Right cardiac atrium (tissue), 5 donors: ENCODE data around the gene NUP35. TPM values are rescaled to one million over a fixed set of nuclear protein-coding genes. Genes with fewer than 3 reads are reported as not detected.

Experiments
- ATAC-seq, 2 donors: fragments of 200-7000 bp; cut with Tn5 transposase; one replicate each; pipeline versions ENCODE4 v1.8.0 to v1.9.1; 2020; ENCODE audit warnings: moderate library complexity in 2 of 2, mild to moderate bottlenecking in 1 of 2
- DNase-seq, 3 donors: peaks; one replicate each; pipeline ENCODE4 v3.0.0-alpha.2; 2020
- H3K27ac ChIP-seq: one replicate; pipeline ENCODE4 v1.5.1; 2013; ENCODE audit warnings: mild to moderate bottlenecking, low read length, control low read depth, moderate library complexity
- H3K27me3 ChIP-seq: one replicate; pipeline ENCODE4 v1.6.1; 2013; ENCODE audit not compliant: control insufficient read depth, insufficient read depth
- H3K4me1 ChIP-seq: one replicate; pipeline ENCODE4 v1.6.1; 2013; ENCODE audit warnings: low read length; ENCODE audit not compliant: control insufficient read depth, insufficient read depth
- H3K4me3 ChIP-seq: one replicate; pipeline ENCODE4 v1.5.1; 2013; ENCODE audit warnings: low read length, control low read depth
- H3K9me3 ChIP-seq: one replicate; pipeline ENCODE4 v1.6.1; 2013; ENCODE audit warnings: low read length; ENCODE audit not compliant: control insufficient read depth
- WGBS: extraction: QIAGEN DNeasy Blood & Tissue Kit; methylation state at CpG from one replicate; pipeline ENCODE4 v1.1.7; 2013; 5-methylcytosine and 5-hydroxymethylcytosine counted together
- intact Hi-C, 4 donors: fragments of 100-400 bp; cut with DNase I; formaldehyde crosslinking; loops; one replicate each; pipeline versions ENCODE4 v1.11.0 to v1.14.0; 2022 to 2023
- polyA plus RNA-seq: library from polyadenylated mRNA; stranded (reverse); fragments of 200-250 nt; gene quantifications from one replicate; pipeline ENCODE4 v1.2.3, GENCODE V29; 2013
- total RNA-seq, 4 donors: library from RNA; stranded (reverse); fragmentation: NEBNext Ultra II Directional; extraction: Animal tissue kit (Norgen Biotek cat#: 25700); gene quantifications; one replicate each; pipeline ENCODE4 v1.2.1, GENCODE V29; 2021
- donor health status: healthy with polysubstance abuse.
- donor health status: DM: no; HTN: yes; CAD: no.
- donor health status: DM: no; HTN: no; CAD: no.
- donor health status: DM: no; HTN: yes; CAD: no; lungs with severe emphysema.
- donor health status: DM: yes; HTN: yes; CAD: no.

Gene NUP35
- total and polyA plus RNA-seq, 5 donors = 5.5 to 10.7 (median 8.8) TPM

- ATAC-seq (peak in 1 of 2 donors; percentile 22), DNase-seq (no peak)
- H3K4me1 ChIP-seq = no peaks in the 10 kb centered on the region
- whole genome bisulfite sequencing = 94% methylated on average over 6 of the region's 6 CpGs
- no peaks in the 10 kb centered on the region for H3K9me3 ChIP-seq
- H3K4me3 ChIP-seq = no peak overlapping the region
- no peak overlapping the region for H3K27ac ChIP-seq
- no peaks in the 10 kb centered on the region for H3K27me3 ChIP-seq
- intact Hi-C loops = no loop called here
These were observed 48.1 kb downstream of the NUP35 start for GRCh38 chr2:183172220-183172887.

- WGBS = 77% methylated on average over 4 of the region's 4 CpGs
- ATAC-seq = no peak
- H3K27me3 ChIP-seq = no peaks in the 10 kb centered on the region
These were observed 54.9 kb downstream of the NUP35 start for GRCh38 chr2:183179156-183179555.

GRCh38 chr2:183185534-183185933 is 61.3 kb downstream of the NUP35 start:
- intact Hi-C loops = no loop called here
- no peaks in the 10 kb centered on the region for H3K27me3 ChIP-seq
- no peak overlapping the region for H3K4me3 ChIP-seq
- no peaks in the 10 kb centered on the region for H3K4me1 ChIP-seq
- H3K27ac ChIP-seq = no peak overlapping the region
- DNase-seq (no peak), ATAC-seq (no peak)
- no peaks in the 10 kb centered on the region for H3K9me3 ChIP-seq

More at GRCh38 chr2:183179156-183179555, 54.9 kb downstream of the NUP35 start:
- no peak overlapping the region for H3K27ac ChIP-seq
- H3K4me3 ChIP-seq = no peak overlapping the region
- H3K4me1 ChIP-seq = no peaks in the 10 kb centered on the region
- H3K9me3 ChIP-seq = no peaks in the 10 kb centered on the region
- intact Hi-C loops = no loop called here
- DNase-seq = no peak

GRCh38 chr2:183186296-183186695 is 62.1 kb downstream of the NUP35 start:
- 81% methylated on average over 1 of the region's 1 CpG for WGBS
- no peaks in the 10 kb centered on the region for H3K4me1 ChIP-seq
- DNase-seq (no peak), ATAC-seq (no peak)
- H3K4me3 ChIP-seq = no peak overlapping the region
- H3K9me3 ChIP-seq = no peaks in the 10 kb centered on the region
- intact Hi-C loops = no loop called here
- H3K27me3 ChIP-seq = no peaks in the 10 kb centered on the region
- no peak overlapping the region for H3K27ac ChIP-seq

GRCh38 chr2:183186766-183187165 is 62.5 kb downstream of the NUP35 start:
- no peak overlapping the region for H3K27ac ChIP-seq
- no peak overlapping the region for H3K4me3 ChIP-seq
- no peaks in the 10 kb centered on the region for H3K9me3 ChIP-seq
- ATAC-seq (no peak), DNase-seq (no peak)
- intact Hi-C loops = no loop called here
- no peaks in the 10 kb centered on the region for H3K27me3 ChIP-seq
- no peaks in the 10 kb centered on the region for H3K4me1 ChIP-seq
- WGBS = 96% methylated on average over 1 of the region's 1 CpG

GRCh38 chr2:183192343-183192742 is 68.1 kb downstream of the NUP35 start:
- H3K9me3 ChIP-seq = no peaks in the 10 kb centered on the region
- no peaks in the 10 kb centered on the region for H3K4me1 ChIP-seq
- DNase-seq = no peak
- H3K4me3 ChIP-seq = no peak overlapping the region
- no peak for ATAC-seq
- intact Hi-C loops = no loop called here
- no peaks in the 10 kb centered on the region for H3K27me3 ChIP-seq
- 99% methylated on average over 1 of the region's 1 CpG for WGBS
- H3K27ac ChIP-seq = no peak overlapping the region

- no peaks in the 10 kb centered on the region for H3K9me3 ChIP-seq
- 93% methylated on average over 2 of the region's 2 CpGs for WGBS
These were observed 69.7 kb downstream of the NUP35 start for GRCh38 chr2:183193904-183194303.

GRCh38 chr2:183195397-183195796 is 71.2 kb downstream of the NUP35 start:
- H3K27me3 ChIP-seq = no peaks in the 10 kb centered on the region
- no peak overlapping the region for H3K4me3 ChIP-seq
- DNase-seq = no peak
- intact Hi-C loops = no loop called here
- no peaks in the 10 kb centered on the region for H3K4me1 ChIP-seq
- WGBS = 96% methylated on average over 1 of the region's 1 CpG
- ATAC-seq = no peak
- H3K9me3 ChIP-seq = no peaks in the 10 kb centered on the region
- H3K27ac ChIP-seq = no peak overlapping the region

More at GRCh38 chr2:183193904-183194303, 69.7 kb downstream of the NUP35 start:
- DNase-seq (no peak), ATAC-seq (no peak)
- Histone ChIP-seq H3K27ac (no peak overlapping the region), H3K4me3 (no peak overlapping the region), H3K4me1 (no peaks in the 10 kb centered on the region), H3K27me3 (no peaks in the 10 kb centered on the region)
- intact Hi-C loops = no loop called here

- no peaks in the 10 kb centered on the region for H3K4me1 ChIP-seq
- no peak for DNase-seq
- H3K9me3 ChIP-seq = no peaks in the 10 kb centered on the region
- no peak overlapping the region for H3K27ac ChIP-seq
- H3K27me3 ChIP-seq = no peaks in the 10 kb centered on the region
- H3K4me3 ChIP-seq = no peak overlapping the region
- 79% methylated on average over 1 of the region's 1 CpG for WGBS
- ATAC-seq = no peak
- intact Hi-C loops = no loop called here
These were observed 71.8 kb downstream of the NUP35 start for GRCh38 chr2:183195998-183196409.

- DNase-seq (no peak), ATAC-seq (no peak)
- H3K9me3 ChIP-seq = no peaks in the 10 kb centered on the region
- intact Hi-C loops = no loop called here
- H3K4me1 ChIP-seq = no peaks in the 10 kb centered on the region
- no peaks in the 10 kb centered on the region for H3K27me3 ChIP-seq
- H3K27ac ChIP-seq = no peak overlapping the region
- WGBS = 95% methylated on average over 1 of the region's 1 CpG
- H3K4me3 ChIP-seq = no peak overlapping the region
These were observed 80.2 kb downstream of the NUP35 start for GRCh38 chr2:183204397-183204796.

GRCh38 chr2:183207110-183207509 is 82.9 kb downstream of the NUP35 start:
- no peak overlapping the region for H3K4me3 ChIP-seq
- no peaks in the 10 kb centered on the region for H3K27me3 ChIP-seq
- DNase-seq (no peak), ATAC-seq (peak in 1 of 2 donors; percentile 76)
- no peaks in the 10 kb centered on the region for H3K4me1 ChIP-seq
- H3K27ac ChIP-seq = no peak overlapping the region
- no peaks in the 10 kb centered on the region for H3K9me3 ChIP-seq
- WGBS = 65% methylated on average over 1 of the region's 1 CpG
- intact Hi-C loops = no loop called here
